Endothelial cell of umbilical vein (primary cell): ENCODE results near the gene ZNF280C.

Experiments
- CTCF ChIP-seq, 2 donors: IDR thresholded peaks; 1 replicate in 1 of 2; 2 replicates in 1 of 2; pipeline ENCODE4 v1.5.1; 2011; ENCODE audit warnings: low read length in 2 of 2, mild to moderate bottlenecking in 2 of 2, moderate library complexity in 2 of 2, control low read depth in 1 of 2, inconsistent platforms in 1 of 2, low read depth in 1 of 2; ENCODE audit not compliant: insufficient read depth in 1 of 2; ENCODE audit errors: extremely low read depth in 1 of 2
- EZH2 ChIP-seq: IDR thresholded peaks from 2 replicates; pipeline ENCODE4 v1.6.1; 2012; ENCODE audit warnings: borderline replicate concordance, low read depth, mild to moderate bottlenecking, moderate library complexity, low read length, inconsistent platforms; ENCODE audit not compliant: severe bottlenecking
- GATA2 ChIP-seq: IDR thresholded peaks from 2 replicates; pipeline ENCODE4 v1.7.0; 2011; ENCODE audit warnings: low read depth, mild to moderate bottlenecking, moderate library complexity, mixed read lengths, low read length; ENCODE audit not compliant: insufficient read length, insufficient read depth
- JUN ChIP-seq: IDR thresholded peaks from 2 replicates; pipeline ENCODE4 v1.6.1; 2011; ENCODE audit warnings: borderline replicate concordance, low read depth; ENCODE audit not compliant: insufficient read length, insufficient read depth
- MAX ChIP-seq: IDR thresholded peaks from 2 replicates; pipeline ENCODE4 v1.6.1; 2011; ENCODE audit not compliant: insufficient read depth, insufficient read length
- MYC ChIP-seq: IDR thresholded peaks from one replicate; pipeline ENCODE4 v1.6.1; 2011; ENCODE audit warnings: mild to moderate bottlenecking, low read depth, low read length
- POLR2A ChIP-seq: IDR thresholded peaks from 2 replicates; pipeline ENCODE4 v1.6.1; 2012; ENCODE audit warnings: low read depth, mild to moderate bottlenecking, control low read depth, low read length
- POLR2AphosphoS5 ChIP-seq: IDR thresholded peaks from 2 replicates; pipeline ENCODE4 v1.6.1; 2012; ENCODE audit warnings: low read depth, mild to moderate bottlenecking, control low read depth, low read length, moderate library complexity; ENCODE audit not compliant: insufficient read depth

GRCh38 chrX:130296743-130297142 is 28.0 kb upstream of the ZNF280C start:
- TF ChIP-seq POLR2A (no peak), CTCF (IDR thresholded peaks at IDR 0.05; ENCODE audit: extremely low read depth in 1 of 2, insufficient read depth in 1 of 2, low read depth in 1 of 2, low read length in 2 of 2) (no peak), JUN (no peak), MAX (no peak), EZH2 (no peak), POLR2AphosphoS5 (no peak), MYC (no peak), GATA2 (no peak)
